ENCODE measurements around the gene AMIGO1.

The AMIGO1 gene

GRCh38 chr1:109516872-109517271 is 7.3 kb upstream of the AMIGO1 start:
- H3K27ac ChIP-seq (ENCODE audit: low read depth, low read length): no peak overlapping the region
- no peaks in the 10 kb centered on the region for H3K36me3 ChIP-seq (ENCODE audit: control insufficient read depth, insufficient read depth, low read length)
- no peak overlapping the region for H3K9ac ChIP-seq (ENCODE audit: low read length)
- H3K4me1 ChIP-seq (ENCODE audit: control insufficient read depth, insufficient read depth, low read length): no peaks in the 10 kb centered on the region; the same call in 1 of the 2 replicates
- H3K4me3 ChIP-seq (ENCODE audit: low read depth, low read length): no peak overlapping the region
- H3K27me3 ChIP-seq (ENCODE audit: control insufficient read depth, insufficient read depth, low read length): peaks cover 20% of the 10 kb centered on the region
- no peaks in the 10 kb centered on the region for H3K9me3 ChIP-seq (ENCODE audit: control insufficient read depth, insufficient read depth, low read depth, low read length)

- H3K9me3 ChIP-seq (ENCODE audit: control insufficient read depth, insufficient read depth, low read depth, low read length): no peaks in the 10 kb centered on the region
- H3K4me1 ChIP-seq (ENCODE audit: control insufficient read depth, insufficient read depth, low read length): peaks cover 6% of the 10 kb centered on the region; the same call in 1 of the 2 replicates
- H3K36me3 ChIP-seq (ENCODE audit: control insufficient read depth, insufficient read depth, low read length): no peaks in the 10 kb centered on the region
- no peak overlapping the region for H3K9ac ChIP-seq (ENCODE audit: low read length)
- H3K4me3 ChIP-seq (ENCODE audit: low read depth, low read length): no peak overlapping the region
- H3K27ac ChIP-seq (ENCODE audit: low read depth, low read length): no peak overlapping the region
- peaks cover 30% of the 10 kb centered on the region for H3K27me3 ChIP-seq (ENCODE audit: control insufficient read depth, insufficient read depth, low read length)
Measured at GRCh38 chr1:109514846-109515245, 5.3 kb upstream of the AMIGO1 start.

- Histone ChIP-seq H3K9me3 (ENCODE audit: control insufficient read depth, insufficient read depth, low read depth, low read length) (no peaks in the 10 kb centered on the region), H3K36me3 (ENCODE audit: control insufficient read depth, insufficient read depth, low read length) (no peaks in the 10 kb centered on the region)
Measured at GRCh38 chr1:109513110-109513710, 3.7 kb upstream of the AMIGO1 start.

GRCh38 chr1:109508873-109509175 is 703 bp downstream of the AMIGO1 start:
- peak overlapping the region; percentile 78 for H3K4me3 ChIP-seq (ENCODE audit: low read depth, low read length)
- H3K4me1 ChIP-seq (ENCODE audit: control insufficient read depth, insufficient read depth, low read length): peaks cover 6% of the 10 kb centered on the region; the same call in 1 of the 2 replicates
- no peaks in the 10 kb centered on the region for H3K36me3 ChIP-seq (ENCODE audit: control insufficient read depth, insufficient read depth, low read length)
- H3K9me3 ChIP-seq (ENCODE audit: control insufficient read depth, insufficient read depth, low read depth, low read length): no peaks in the 10 kb centered on the region
- no peak overlapping the region for H3K9ac ChIP-seq (ENCODE audit: low read length)
- peaks cover 67% of the 10 kb centered on the region for H3K27me3 ChIP-seq (ENCODE audit: control insufficient read depth, insufficient read depth, low read length)
- no peak overlapping the region for H3K27ac ChIP-seq (ENCODE audit: low read depth, low read length)

More at GRCh38 chr1:109513110-109513710, 3.7 kb upstream of the AMIGO1 start:
- Histone ChIP-seq H3K9ac (ENCODE audit: low read length) (no peak overlapping the region), H3K27me3 (ENCODE audit: control insufficient read depth, insufficient read depth, low read length) (peaks cover 46% of the 10 kb centered on the region), H3K4me1 (ENCODE audit: control insufficient read depth, insufficient read depth, low read length) (peaks cover 6% of the 10 kb centered on the region; the same call in 1 of the 2 replicates), H3K4me3 (ENCODE audit: low read depth, low read length) (no peak overlapping the region), H3K27ac (ENCODE audit: low read depth, low read length) (no peak overlapping the region)

- H3K4me1 ChIP-seq (ENCODE audit: control insufficient read depth, insufficient read depth, low read length): peaks cover 6% of the 10 kb centered on the region; the same call in 1 of the 2 replicates
- no peak overlapping the region for H3K4me3 ChIP-seq (ENCODE audit: low read depth, low read length)
- no peaks in the 10 kb centered on the region for H3K36me3 ChIP-seq (ENCODE audit: control insufficient read depth, insufficient read depth, low read length)
- no peak overlapping the region for H3K27ac ChIP-seq (ENCODE audit: low read depth, low read length)
- no peak overlapping the region for H3K9ac ChIP-seq (ENCODE audit: low read length)
- H3K27me3 ChIP-seq (ENCODE audit: control insufficient read depth, insufficient read depth, low read length): peaks cover 64% of the 10 kb centered on the region
- H3K9me3 ChIP-seq (ENCODE audit: control insufficient read depth, insufficient read depth, low read depth, low read length): no peaks in the 10 kb centered on the region
Measured at GRCh38 chr1:109508001-109508872, 1.3 kb downstream of the AMIGO1 start.

- no peaks in the 10 kb centered on the region for H3K4me1 ChIP-seq (ENCODE audit: control insufficient read depth, insufficient read depth, low read length)
- no peak overlapping the region for H3K27ac ChIP-seq (ENCODE audit: low read depth, low read length)
- H3K9ac ChIP-seq (ENCODE audit: low read length): no peak overlapping the region
- peaks cover 42% of the 10 kb centered on the region for H3K27me3 ChIP-seq (ENCODE audit: control insufficient read depth, insufficient read depth, low read length)
- no peak overlapping the region for H3K4me3 ChIP-seq (ENCODE audit: low read depth, low read length)
- no peaks in the 10 kb centered on the region for H3K9me3 ChIP-seq (ENCODE audit: control insufficient read depth, insufficient read depth, low read depth, low read length)
- H3K36me3 ChIP-seq (ENCODE audit: control insufficient read depth, insufficient read depth, low read length): peaks cover 4% of the 10 kb centered on the region; the same call in 1 of the 2 replicates
Measured at GRCh38 chr1:109504974-109505373, 4.6 kb downstream of the AMIGO1 start.

GRCh38 chr1:109503935-109504334 is 5.6 kb downstream of the AMIGO1 start:
- Histone ChIP-seq H3K4me3 (ENCODE audit: low read depth, low read length) (no peak overlapping the region), H3K27ac (ENCODE audit: low read depth, low read length) (no peak overlapping the region), H3K4me1 (ENCODE audit: control insufficient read depth, insufficient read depth, low read length) (peaks cover 4% of the 10 kb centered on the region), H3K9ac (ENCODE audit: low read length) (no peak overlapping the region), H3K9me3 (ENCODE audit: control insufficient read depth, insufficient read depth, low read depth, low read length) (no peaks in the 10 kb centered on the region), H3K36me3 (ENCODE audit: control insufficient read depth, insufficient read depth, low read length) (peaks cover 4% of the 10 kb centered on the region; the same call in 1 of the 2 replicates), H3K27me3 (ENCODE audit: control insufficient read depth, insufficient read depth, low read length) (peaks cover 32% of the 10 kb centered on the region)

- no peak overlapping the region for H3K27ac ChIP-seq (ENCODE audit: low read depth, low read length)
- H3K9me3 ChIP-seq (ENCODE audit: control insufficient read depth, insufficient read depth, low read depth, low read length): no peaks in the 10 kb centered on the region
- peaks cover 17% of the 10 kb centered on the region; the same call in 1 of the 2 replicates for H3K27me3 ChIP-seq (ENCODE audit: control insufficient read depth, insufficient read depth, low read length)
- H3K4me3 ChIP-seq (ENCODE audit: low read depth, low read length): no peak overlapping the region
- peaks cover 16% of the 10 kb centered on the region for H3K4me1 ChIP-seq (ENCODE audit: control insufficient read depth, insufficient read depth, low read length)
- H3K36me3 ChIP-seq (ENCODE audit: control insufficient read depth, insufficient read depth, low read length): peaks cover 4% of the 10 kb centered on the region; the same call in 1 of the 2 replicates
- H3K9ac ChIP-seq (ENCODE audit: low read length): no peak overlapping the region
Measured at GRCh38 chr1:109502364-109502851, 7.1 kb downstream of the AMIGO1 start.

- Histone ChIP-seq H3K9me3 (ENCODE audit: control insufficient read depth, insufficient read depth, low read depth, low read length) (no peaks in the 10 kb centered on the region), H3K27ac (ENCODE audit: low read depth, low read length) (no peak overlapping the region), H3K9ac (ENCODE audit: low read length) (no peak overlapping the region), H3K36me3 (ENCODE audit: control insufficient read depth, insufficient read depth, low read length) (peaks cover 4% of the 10 kb centered on the region; the same call in 1 of the 2 replicates), H3K4me3 (ENCODE audit: low read depth, low read length) (no peak overlapping the region), H3K4me1 (ENCODE audit: control insufficient read depth, insufficient read depth, low read length) (peaks cover 17% of the 10 kb centered on the region), H3K27me3 (ENCODE audit: control insufficient read depth, insufficient read depth, low read length) (peaks cover 11% of the 10 kb centered on the region; the same call in 1 of the 2 replicates)
Measured at GRCh38 chr1:109501644-109502363, 7.7 kb downstream of the AMIGO1 start.

GRCh38 chr1:109500941-109501381 is 8.6 kb downstream of the AMIGO1 start:
- H3K9ac ChIP-seq (ENCODE audit: low read length): no peak overlapping the region

More at GRCh38 chr1:109500941-109501381, 8.6 kb downstream of the AMIGO1 start:
- Histone ChIP-seq H3K4me1 (ENCODE audit: control insufficient read depth, insufficient read depth, low read length) (peaks cover 17% of the 10 kb centered on the region), H3K27ac (ENCODE audit: low read depth, low read length) (no peak overlapping the region), H3K9me3 (ENCODE audit: control insufficient read depth, insufficient read depth, low read depth, low read length) (no peaks in the 10 kb centered on the region), H3K36me3 (ENCODE audit: control insufficient read depth, insufficient read depth, low read length) (peaks cover 12% of the 10 kb centered on the region), H3K4me3 (ENCODE audit: low read depth, low read length) (no peak overlapping the region), H3K27me3 (ENCODE audit: control insufficient read depth, insufficient read depth, low read length) (peaks cover 2% of the 10 kb centered on the region; the same call in 1 of the 2 replicates)
